Measurements from ENCODE around the gene HYAL4.
"Not testable (repeated sequence)": the region's sequence is repeated elsewhere in the genome, so short reads cannot be mapped to it uniquely, and the experiment has no call there.

Gene HYAL4

GRCh38 chr7:123836656-123837055 lies 8.3 kb upstream of the HYAL4 start:
- H3K9me3 ChIP-seq (ENCODE audit: low read depth, low read length) = no peaks in the 10 kb centered on the region
- no peak overlapping the region for H3K4me3 ChIP-seq
- DNase-seq (ENCODE audit: low read depth, low spot score) = no peak
- H3K9ac ChIP-seq (ENCODE audit: insufficient read length) = no peak overlapping the region
- H3K27ac ChIP-seq = no peak overlapping the region
- TF ChIP-seq FOXP2 (optimal IDR thresholded peaks at IDR 0.05; ENCODE audit: control extremely low read depth, extremely low read length, insufficient read depth) = no peak
- no peak for TF ChIP-seq EZH2 (IDR thresholded peaks at IDR 0.05)
- no peaks in the 10 kb centered on the region for H3K36me3 ChIP-seq (ENCODE audit: insufficient read depth, low read length)

GRCh38 chr7:123839106-123839505 lies 5.9 kb upstream of the HYAL4 start:
- DNase-seq (ENCODE audit: low read depth, low spot score); H3K36me3 ChIP-seq (ENCODE audit: insufficient read depth, low read length); H3K9me3 ChIP-seq (ENCODE audit: low read depth, low read length); H3K27ac ChIP-seq; H3K9ac ChIP-seq (ENCODE audit: insufficient read length); H3K4me3 ChIP-seq: not testable (repeated sequence)

GRCh38 chr7:123844142-123844541 lies 827 bp upstream of the HYAL4 start:
- not testable (repeated sequence) for H3K9ac ChIP-seq (ENCODE audit: insufficient read length); H3K4me3 ChIP-seq; DNase-seq (ENCODE audit: low read depth, low spot score); H3K9me3 ChIP-seq (ENCODE audit: low read depth, low read length); H3K27ac ChIP-seq; H3K36me3 ChIP-seq (ENCODE audit: insufficient read depth, low read length)

- no peak for DNase-seq (ENCODE audit: low read depth, low spot score)
- Histone ChIP-seq H3K9me3 (ENCODE audit: low read depth, low read length) (no peaks in the 10 kb centered on the region), H3K4me3 (no peak overlapping the region), H3K9ac (ENCODE audit: insufficient read length) (no peak overlapping the region), H3K27ac (no peak overlapping the region), H3K36me3 (ENCODE audit: insufficient read depth, low read length) (no peaks in the 10 kb centered on the region)
- TF ChIP-seq POLR2AphosphoS5 (IDR thresholded peaks at IDR 0.05; ENCODE audit: borderline replicate concordance, low read depth, low read length) = no peak
- no peak for TF ChIP-seq FOXP2 (optimal IDR thresholded peaks at IDR 0.05; ENCODE audit: control extremely low read depth, extremely low read length, insufficient read depth)
- no peak for TF ChIP-seq EZH2 (IDR thresholded peaks at IDR 0.05)
Measured at GRCh38 chr7:123845823-123846216, 851 bp downstream of the HYAL4 start.

- H3K4me3 ChIP-seq = no peak overlapping the region
- no peak overlapping the region for H3K9ac ChIP-seq (ENCODE audit: insufficient read length)
- DNase-seq (ENCODE audit: low read depth, low spot score) = no peak
- H3K36me3 ChIP-seq (ENCODE audit: insufficient read depth, low read length) = no peaks in the 10 kb centered on the region
- no peak overlapping the region for H3K27ac ChIP-seq
- TF ChIP-seq POLR2AphosphoS5 (IDR thresholded peaks at IDR 0.05; ENCODE audit: borderline replicate concordance, low read depth, low read length) (no peak), EZH2 (IDR thresholded peaks at IDR 0.05) (no peak), FOXP2 (optimal IDR thresholded peaks at IDR 0.05; ENCODE audit: control extremely low read depth, extremely low read length, insufficient read depth) (no peak)
- H3K9me3 ChIP-seq (ENCODE audit: low read depth, low read length) = no peaks in the 10 kb centered on the region
Measured at GRCh38 chr7:123846217-123846891, 1.4 kb downstream of the HYAL4 start.

- no peak for DNase-seq (ENCODE audit: low read depth, low spot score)
- Histone ChIP-seq H3K27ac (no peak overlapping the region), H3K9me3 (ENCODE audit: low read depth, low read length) (no peaks in the 10 kb centered on the region), H3K36me3 (ENCODE audit: insufficient read depth, low read length) (no peaks in the 10 kb centered on the region), H3K4me3 (no peak overlapping the region), H3K9ac (ENCODE audit: insufficient read length) (no peak overlapping the region)
- TF ChIP-seq EZH2 (IDR thresholded peaks at IDR 0.05) (no peak), FOXP2 (optimal IDR thresholded peaks at IDR 0.05; ENCODE audit: control extremely low read depth, extremely low read length, insufficient read depth) (no peak), POLR2AphosphoS5 (IDR thresholded peaks at IDR 0.05; ENCODE audit: borderline replicate concordance, low read depth, low read length) (no peak)
Measured at GRCh38 chr7:123847868-123848267, 2.9 kb downstream of the HYAL4 start.

- no peak overlapping the region for H3K4me3 ChIP-seq
- H3K36me3 ChIP-seq (ENCODE audit: insufficient read depth, low read length) = no peaks in the 10 kb centered on the region
- no peak overlapping the region for H3K9ac ChIP-seq (ENCODE audit: insufficient read length)
- no peaks in the 10 kb centered on the region for H3K9me3 ChIP-seq (ENCODE audit: low read depth, low read length)
- no peak overlapping the region for H3K27ac ChIP-seq
- DNase-seq (ENCODE audit: low read depth, low spot score) = no peak
- TF ChIP-seq EZH2 (IDR thresholded peaks at IDR 0.05) (no peak), FOXP2 (optimal IDR thresholded peaks at IDR 0.05; ENCODE audit: control extremely low read depth, extremely low read length, insufficient read depth) (no peak), POLR2AphosphoS5 (IDR thresholded peaks at IDR 0.05; ENCODE audit: borderline replicate concordance, low read depth, low read length) (no peak)
Measured at GRCh38 chr7:123849855-123850254, 4.9 kb downstream of the HYAL4 start.

GRCh38 chr7:123851404-123851803 lies 6.4 kb downstream of the HYAL4 start:
- H3K4me3 ChIP-seq; DNase-seq (ENCODE audit: low read depth, low spot score); H3K27ac ChIP-seq; H3K36me3 ChIP-seq (ENCODE audit: insufficient read depth, low read length); H3K9me3 ChIP-seq (ENCODE audit: low read depth, low read length); H3K9ac ChIP-seq (ENCODE audit: insufficient read length): not testable (repeated sequence)

GRCh38 chr7:123854291-123854690 lies 9.3 kb downstream of the HYAL4 start:
- H3K9ac ChIP-seq (ENCODE audit: insufficient read length); H3K4me3 ChIP-seq; DNase-seq (ENCODE audit: low read depth, low spot score); H3K9me3 ChIP-seq (ENCODE audit: low read depth, low read length); H3K27ac ChIP-seq; H3K36me3 ChIP-seq (ENCODE audit: insufficient read depth, low read length): not testable (repeated sequence)

- H3K9ac ChIP-seq (ENCODE audit: insufficient read length); H3K27ac ChIP-seq; H3K9me3 ChIP-seq (ENCODE audit: low read depth, low read length); H3K36me3 ChIP-seq (ENCODE audit: insufficient read depth, low read length); DNase-seq (ENCODE audit: low read depth, low spot score); H3K4me3 ChIP-seq: not testable (repeated sequence)
Measured at GRCh38 chr7:123856428-123856827, 11.5 kb downstream of the HYAL4 start.

All from SK-N-MC (cell line).